Nucleus accumbens (tissue), 56 donors: ENCODE data around the gene NDUFB11.
A peak's percentile ranks its signal among the peaks of the same experiment; 100 is the strongest.

Experiments
- DNase-seq, 56 donors: peaks; one replicate each; lab custom pipeline; 2025; lab: John Stamatoyannopoulos, UW

The NDUFB11 gene

DNA sequence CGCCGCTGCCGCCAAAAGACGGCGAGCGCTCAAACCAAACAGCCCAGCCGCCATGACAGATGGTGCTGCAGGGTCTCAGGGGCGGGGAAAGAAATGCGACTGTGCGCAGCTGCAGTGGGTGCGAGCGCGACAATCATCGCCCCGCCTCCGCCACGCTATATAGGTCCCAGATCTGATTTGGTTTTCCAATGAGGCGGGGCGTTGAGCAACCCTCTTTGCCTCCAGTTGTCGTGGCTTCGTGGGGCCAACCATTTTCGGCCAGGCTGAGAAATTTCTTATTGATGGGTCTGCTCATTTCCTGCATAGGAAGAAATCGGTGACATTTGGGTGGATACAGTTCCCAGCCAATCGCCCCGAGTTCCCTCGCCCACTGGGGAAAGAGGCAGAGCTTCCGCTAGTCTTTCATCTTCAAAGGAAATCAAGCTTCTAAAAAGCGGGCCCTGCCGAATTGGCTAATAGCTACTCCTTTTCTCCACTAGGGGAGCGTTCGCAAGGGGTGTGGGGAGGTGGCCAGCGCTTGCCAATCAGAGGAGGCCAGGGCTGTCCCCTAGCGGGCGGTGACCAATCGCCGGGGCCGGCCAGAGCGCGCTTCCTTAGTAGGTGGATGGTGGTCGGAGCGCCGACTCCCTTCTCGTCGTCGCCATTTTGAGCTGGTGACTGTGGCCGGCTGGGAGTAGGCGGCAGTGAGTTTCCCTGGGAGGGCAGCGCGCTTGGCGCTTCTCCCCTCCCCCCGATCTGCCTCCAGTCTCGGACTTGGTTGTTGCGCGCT, at the start of gene NDUFB11, which contains the start of gene RBM10:
NDUFB11 (minus strand) TSS at position 77 of the 769 bp plus-strand sequence; CDS start at position 54, 23 bp downstream.
RBM10 (plus strand) TSS at position 596 of the 769 bp plus-strand sequence. CDS start 2,261 bp downstream, outside the sequence.
- peak; percentile 36 to 95 (median 84) for DNase-seq

DNA sequence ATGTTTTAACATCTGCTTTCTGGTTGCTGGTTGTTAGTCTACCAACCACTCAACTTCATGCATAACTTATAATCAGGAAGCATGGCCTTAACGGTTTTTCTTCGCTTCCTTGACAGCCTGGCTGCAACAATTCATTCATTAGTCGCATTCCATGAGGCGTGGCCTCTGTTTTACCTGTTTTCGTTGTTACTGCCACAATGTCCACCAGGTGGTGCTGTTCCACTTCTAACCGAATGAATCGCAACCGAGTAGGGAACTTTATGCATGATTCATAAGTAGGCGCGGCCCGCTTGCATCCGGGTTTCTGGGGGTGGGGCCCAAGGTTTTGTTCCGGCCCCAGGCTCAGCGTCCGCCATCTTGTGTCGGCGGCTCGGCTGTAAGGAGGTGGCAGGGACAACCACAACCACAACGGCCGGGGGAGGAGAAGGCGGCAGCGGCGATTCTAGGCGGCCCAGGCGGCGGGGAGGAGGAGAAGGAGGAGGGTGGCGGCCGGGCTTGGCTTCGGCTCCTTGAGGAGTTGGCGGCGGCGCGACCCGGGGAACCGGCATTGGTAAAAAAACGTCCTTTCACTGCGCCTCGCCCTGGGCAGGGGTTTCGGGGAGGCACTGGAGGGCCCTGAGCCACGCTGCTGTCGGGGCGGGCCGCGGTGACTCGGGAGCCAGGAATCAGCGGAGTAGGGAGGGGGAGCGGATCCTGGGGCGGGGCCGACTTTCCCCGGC, 49.1 kb upstream of the NDUFB11 start, which contains the start of gene UBA1:
UBA1 (plus strand) TSS at position 355 of the 719 bp plus-strand sequence. CDS start 4,974 bp downstream, outside the sequence.
- DNase-seq, result peak; percentile 27 to 99 (median 89)

DNA sequence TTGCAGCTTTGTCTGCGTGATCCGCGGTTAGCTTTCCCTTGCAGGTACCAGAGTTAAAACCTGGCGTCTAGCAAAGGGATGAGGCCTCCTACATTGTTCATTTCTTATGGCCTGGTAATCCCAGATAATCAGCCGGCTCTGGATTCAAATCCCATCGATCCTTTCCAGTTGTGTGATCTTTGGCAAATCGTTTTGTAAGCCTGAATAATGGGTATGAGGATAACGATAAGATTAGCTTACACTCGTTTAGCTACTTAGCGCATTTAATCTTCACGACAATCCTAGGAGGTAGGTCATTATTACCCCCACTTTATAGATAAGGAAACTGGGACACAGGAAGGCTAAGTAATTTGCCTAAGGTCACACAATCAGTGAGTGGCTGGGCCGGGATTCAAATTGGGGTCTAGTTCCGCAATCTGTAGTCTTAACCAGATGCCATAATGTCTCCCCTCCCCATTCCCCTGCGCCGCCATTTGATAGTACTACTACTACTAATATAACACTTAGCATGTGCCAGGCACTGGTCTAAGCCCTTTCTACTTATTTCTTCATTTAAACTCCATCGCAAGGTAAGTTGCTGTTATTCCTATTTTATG, 47.4 kb upstream of the NDUFB11 start:
- DNase-seq, result no peak

DNA sequence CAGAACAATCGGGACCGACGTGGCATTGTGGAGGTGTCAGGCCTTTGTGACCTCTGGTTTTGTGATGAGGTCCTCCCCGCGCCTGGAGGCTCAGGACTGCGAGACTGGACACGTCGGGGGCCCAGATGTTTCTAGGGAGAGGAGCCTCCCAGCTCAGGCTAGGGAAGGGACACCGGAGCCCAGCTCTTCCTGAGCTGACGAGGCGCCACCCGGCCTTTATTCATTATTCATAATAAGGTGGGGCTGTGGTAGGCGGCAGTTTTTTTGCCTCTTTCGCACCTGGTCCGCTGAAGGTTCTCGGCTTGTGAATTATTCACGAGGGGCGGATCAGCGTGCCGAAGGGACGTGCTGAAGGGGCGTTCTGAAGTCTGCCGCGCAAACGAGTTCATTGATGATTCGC, 46.8 kb upstream of the NDUFB11 start:
- DNase-seq, result peak in 8 of 56 donors; percentile 1 to 20 (median 4)

DNA sequence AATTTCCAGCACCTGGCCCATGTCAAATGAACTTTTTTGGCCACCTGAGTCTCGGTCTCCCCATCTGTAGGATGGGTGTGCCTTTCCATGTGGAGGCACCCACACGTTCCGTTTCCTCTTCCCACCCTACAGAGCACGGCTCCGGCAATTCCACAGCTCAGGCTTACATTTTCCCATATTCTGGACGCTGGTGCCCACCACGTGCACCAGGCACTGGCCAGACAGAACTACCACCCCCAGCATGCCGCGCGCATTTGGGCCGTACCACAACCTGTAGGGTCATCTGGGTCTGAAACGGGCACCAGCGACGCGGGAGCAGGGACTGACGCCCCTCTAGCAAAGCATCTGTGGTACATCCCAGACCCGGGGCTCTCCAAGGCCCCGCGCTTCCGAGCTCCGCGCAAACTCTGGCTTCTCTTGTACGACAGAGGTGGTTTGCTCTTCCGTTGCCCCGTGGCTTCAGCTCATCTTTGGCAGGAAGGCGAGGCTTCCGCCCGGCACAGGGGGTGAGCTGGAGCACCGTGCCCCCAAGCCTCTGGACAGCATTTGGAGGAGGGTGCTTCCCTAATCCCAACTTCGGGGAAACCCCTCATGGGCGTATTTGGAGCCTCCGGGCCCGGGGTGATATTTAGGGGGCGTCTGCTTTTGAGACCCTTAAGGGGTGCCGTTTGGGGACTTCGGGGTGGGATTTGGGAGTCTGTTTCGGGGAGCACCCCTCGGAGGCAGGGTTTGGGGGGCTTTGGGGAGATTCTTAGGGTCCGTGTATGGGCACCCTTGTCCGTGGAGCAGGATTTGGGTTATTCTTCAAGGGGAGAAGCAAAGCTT, 46.2 kb upstream of the NDUFB11 start:
- DNase-seq, result peak; percentile 5 to 92 (median 72)

DNA sequence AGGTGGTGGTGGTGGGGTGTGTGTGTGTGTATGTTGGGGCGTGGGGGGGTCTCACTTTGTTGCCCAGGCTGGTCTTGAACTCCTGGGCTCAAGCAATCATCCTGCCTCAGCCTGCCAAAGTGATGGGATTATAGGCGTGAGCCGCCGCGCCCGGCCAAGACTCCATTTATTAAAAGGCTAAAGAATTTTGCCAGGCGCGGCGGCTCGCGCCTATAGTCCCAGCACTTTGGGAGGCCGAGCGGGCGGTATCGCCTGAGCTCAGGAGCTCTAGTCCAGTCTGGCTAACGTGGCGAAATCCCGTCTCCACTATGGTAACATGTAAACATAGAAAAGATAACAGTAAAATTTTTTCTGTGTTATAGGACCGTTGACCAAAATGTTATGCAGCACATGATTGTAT, 45.4 kb upstream of the NDUFB11 start:
- DNase-seq, result no peak

DNA sequence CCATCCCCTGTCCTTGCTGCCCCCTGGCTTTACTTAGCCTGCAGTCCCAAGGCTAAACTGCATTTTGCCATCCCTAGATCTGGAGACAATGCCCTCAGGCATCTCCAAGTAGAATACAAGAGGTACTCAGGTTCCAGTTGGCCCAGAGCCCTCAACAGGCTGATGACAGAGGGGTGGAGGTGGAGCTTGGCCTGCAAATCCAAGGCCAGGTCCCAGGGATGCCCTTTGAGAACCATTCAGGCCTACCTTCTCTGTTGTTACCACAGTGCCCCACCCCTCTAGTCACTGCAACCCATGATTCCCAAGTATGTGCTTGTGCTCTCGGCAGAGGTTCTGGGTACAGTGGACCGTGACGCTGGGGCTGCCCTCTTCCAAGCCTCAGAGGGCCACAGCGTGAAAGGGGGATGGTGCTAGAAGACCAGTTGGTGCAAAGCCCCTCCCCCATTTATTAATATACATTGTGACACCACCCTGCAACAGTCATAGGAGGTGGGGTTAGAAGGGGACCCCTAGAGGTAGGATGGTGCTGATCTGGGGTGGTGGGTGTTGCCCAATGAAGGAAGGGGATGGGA, 42.7 kb upstream of the NDUFB11 start:
- no peak for DNase-seq

DNA sequence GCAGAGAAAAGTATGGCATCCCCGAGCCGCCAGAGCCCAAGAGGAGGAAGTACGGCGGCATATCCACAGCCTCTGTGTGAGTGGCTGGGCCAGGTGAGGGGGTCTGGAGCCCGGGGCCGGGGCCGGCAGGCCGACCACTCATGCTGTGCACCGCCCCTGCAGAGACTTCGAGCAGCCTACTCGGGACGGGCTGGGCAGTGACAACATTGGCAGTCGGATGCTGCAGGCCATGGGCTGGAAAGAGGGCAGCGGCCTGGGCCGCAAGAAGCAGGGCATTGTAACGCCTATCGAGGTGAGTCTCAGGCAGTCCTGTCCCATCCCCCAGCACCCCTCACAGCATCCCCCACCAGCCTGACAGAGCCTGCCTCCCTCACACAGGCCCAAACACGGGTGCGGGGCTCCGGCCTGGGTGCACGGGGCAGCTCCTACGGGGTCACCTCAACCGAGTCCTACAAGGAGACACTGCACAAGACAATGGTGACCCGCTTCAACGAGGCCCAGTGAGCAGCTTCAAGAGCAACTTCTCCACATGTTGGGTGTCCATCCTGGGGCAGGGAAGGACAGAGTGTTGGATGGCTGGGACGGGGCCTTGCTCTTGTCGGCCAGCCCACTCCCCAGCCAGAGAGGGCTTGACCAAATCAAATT, 41.7 kb upstream of the NDUFB11 start:
- no peak for DNase-seq

DNA sequence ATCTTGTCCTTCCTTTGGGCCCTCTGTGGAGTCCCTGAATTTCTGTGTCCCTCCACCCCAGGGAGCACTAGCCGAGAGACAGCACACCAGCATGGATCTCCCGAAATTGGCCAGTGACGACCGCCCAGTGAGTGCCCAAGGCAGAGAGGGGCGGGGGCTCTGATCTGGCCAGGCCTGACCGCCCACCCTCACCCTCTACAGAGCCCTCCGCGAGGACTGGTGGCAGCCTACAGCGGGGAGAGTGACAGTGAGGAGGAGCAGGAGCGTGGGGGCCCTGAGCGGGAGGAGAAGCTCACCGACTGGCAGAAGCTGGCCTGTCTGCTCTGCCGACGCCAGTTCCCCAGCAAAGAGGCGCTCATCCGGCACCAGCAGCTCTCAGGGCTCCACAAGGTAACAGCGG, 40.7 kb upstream of the NDUFB11 start:
- DNase-seq, result no peak

DNA sequence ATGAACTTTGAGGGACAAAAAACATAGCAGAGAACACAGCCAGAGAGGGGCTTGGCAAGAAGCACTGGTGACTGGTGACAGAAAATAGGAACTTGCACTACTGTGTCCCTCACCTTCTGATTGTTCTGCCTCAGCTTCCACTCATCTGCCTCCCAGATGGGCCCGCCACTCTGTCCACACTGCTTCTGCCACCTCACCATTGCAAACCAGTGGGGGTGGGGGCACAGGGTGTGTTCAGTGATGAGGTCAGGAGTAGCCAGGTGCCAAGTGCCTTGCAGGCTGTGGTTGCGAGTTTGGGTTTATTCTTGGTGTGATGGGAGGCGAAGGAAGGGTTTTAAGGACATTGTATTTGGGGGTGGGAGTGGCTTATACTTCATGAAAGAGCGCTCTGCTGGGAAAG, 40.0 kb upstream of the NDUFB11 start:
- no peak for DNase-seq

DNA sequence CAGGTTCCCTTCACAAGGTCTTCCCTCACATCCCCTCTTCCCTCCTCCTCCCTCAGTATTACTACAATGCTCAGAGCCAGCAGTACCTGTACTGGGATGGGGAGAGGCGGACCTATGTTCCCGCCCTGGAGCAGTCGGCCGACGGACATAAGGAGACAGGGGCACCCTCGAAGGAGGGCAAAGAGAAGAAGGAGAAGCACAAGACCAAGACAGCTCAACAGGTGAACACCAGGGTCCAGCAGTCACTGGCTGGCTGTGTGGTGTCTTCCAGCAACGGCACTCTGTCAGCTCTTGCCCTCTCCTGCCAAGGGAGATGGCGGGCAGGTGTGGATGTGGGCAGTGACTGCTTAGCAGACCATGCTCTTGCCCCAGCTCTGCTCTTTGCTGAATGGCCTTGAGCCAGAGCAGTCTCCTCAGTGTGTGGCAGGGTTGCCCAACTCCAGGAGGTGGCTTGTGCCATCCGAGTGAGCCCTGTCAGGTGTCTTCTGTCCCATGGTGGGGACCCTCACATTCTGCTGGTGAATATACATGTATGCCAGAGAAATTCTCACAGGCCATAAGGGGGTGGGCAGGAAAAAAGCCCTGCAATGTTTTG, 37.7 kb upstream of the NDUFB11 start:
- peak in 1 of 56 donors; percentile 3 for DNase-seq

DNA sequence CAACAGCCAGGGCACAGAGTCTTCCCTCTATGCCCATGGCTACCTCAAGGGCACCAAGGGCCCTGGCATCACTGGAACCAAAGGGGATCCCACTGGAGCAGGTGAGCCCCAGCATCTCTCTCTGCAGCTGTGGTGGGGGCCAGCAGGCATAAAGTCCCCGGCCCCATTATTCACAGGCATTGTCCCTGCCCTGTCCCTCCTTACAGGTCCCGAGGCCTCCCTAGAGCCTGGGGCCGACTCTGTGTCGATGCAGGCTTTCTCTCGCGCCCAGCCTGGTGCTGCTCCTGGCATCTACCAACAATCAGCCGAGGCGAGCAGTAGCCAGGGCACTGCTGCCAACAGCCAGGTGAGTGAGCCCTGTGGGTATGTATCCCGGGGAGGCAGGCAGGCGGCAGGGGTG, 36.8 kb upstream of the NDUFB11 start:
- no peak for DNase-seq

DNA sequence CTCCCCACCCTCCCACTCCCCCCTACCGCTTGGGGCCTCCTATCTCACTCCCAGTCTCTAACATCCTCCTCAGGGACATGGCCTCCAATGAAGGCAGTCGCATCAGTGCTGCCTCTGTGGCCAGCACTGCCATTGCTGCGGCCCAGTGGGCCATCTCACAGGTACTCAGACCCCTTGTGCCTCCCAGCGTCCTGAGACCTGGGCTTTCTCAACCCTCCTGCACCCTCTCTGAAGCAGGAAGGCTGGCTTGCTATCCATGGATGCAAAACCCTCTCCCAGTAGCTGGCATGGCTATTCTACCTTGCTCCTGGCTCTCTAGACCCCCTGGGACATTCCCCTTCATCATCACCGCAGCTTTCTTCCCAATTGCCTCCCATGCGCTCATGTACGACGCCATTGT, 35.8 kb upstream of the NDUFB11 start:
- DNase-seq, result no peak

DNA sequence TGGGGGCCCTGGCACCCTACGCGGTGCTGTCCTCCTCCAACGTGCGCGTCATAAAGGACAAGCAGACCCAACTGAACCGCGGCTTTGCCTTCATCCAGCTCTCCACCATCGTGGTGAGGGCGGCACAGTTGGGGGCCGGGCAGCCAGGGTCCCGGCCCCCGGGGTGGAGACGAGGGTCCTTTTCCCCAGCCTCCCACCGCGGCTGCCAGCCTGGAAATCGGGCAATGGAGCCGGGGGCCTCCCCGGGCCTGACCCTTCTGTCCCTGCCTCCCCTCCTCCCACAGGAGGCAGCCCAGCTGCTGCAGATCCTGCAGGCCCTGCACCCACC, 35.4 kb upstream of the NDUFB11 start:
- DNase-seq, result no peak

DNA sequence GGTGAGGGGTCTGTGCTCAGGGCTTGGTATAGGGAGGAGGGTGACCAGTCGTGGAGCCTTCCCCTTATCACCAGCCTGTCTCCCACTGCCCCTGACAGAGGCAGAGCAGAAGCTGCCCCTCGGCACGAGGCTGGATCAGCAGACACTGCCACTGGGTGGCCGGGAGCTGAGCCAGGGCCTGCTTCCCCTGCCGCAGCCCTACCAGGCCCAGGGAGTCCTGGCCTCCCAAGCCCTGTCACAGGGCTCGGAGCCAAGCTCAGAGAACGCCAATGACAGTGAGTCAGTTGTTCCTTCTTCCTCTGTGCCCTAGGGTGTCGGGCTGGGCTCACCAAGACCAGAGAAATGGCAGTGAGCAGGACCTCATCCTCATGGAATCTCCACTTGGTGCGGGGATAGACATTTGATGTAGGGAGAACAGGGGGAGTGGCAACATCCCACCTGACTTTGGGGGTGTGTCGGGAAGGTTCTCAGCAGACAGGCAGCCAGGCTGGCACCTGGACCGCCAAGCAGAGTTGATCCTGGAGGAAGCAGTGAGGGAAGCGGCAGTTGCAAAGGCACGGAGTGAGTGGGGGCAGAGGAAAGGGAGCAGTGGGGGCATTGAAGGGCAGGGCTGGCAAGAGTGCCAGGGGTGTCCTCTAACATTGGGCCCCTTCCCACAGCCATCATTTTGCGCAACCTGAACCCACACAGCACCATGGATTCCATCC, 34.9 kb upstream of the NDUFB11 start:
- peak in 46 of 56 donors; percentile 0 to 68 (median 30) for DNase-seq

DNA sequence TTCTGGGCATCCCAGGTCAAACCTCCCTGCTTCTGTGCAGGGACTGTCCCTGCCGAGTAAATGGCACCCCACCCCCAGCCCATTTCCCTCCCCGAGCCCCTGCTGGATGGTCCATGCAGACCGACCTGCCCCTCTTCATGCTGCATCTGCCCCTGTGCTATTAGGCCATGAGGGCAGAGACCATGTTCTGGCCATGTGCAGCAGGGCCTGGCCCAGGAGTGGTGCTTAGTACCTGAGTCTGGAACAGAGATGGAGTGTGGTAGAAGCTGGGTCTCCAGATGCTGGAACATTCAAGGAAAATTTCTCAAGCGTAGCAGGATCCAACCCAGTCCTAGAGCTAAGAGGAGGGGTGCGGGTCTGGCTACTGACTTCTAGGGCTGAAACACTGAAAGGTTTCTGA, 33.8 kb upstream of the NDUFB11 start:
- DNase-seq, result no peak

DNA sequence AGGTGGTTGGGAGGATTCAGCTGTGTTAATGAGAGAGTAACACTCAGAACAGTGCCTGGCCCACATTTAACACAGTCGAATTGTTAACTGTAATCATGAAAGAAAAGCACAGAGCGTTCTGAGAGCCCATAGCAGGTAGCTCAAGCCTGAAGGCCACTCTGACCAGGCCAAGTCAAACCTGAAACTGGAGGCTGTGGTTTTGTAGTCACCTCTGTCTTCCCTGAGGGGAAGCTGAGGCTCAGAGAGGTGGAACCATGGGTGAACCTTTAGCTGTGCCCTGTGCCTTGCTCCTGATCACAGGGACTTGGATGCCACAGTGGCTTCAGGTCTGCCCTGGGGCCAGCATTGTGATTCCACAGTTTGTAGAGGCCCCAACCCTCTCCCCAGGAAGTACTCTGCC, 32.6 kb upstream of the NDUFB11 start:
- DNase-seq, result no peak

DNA sequence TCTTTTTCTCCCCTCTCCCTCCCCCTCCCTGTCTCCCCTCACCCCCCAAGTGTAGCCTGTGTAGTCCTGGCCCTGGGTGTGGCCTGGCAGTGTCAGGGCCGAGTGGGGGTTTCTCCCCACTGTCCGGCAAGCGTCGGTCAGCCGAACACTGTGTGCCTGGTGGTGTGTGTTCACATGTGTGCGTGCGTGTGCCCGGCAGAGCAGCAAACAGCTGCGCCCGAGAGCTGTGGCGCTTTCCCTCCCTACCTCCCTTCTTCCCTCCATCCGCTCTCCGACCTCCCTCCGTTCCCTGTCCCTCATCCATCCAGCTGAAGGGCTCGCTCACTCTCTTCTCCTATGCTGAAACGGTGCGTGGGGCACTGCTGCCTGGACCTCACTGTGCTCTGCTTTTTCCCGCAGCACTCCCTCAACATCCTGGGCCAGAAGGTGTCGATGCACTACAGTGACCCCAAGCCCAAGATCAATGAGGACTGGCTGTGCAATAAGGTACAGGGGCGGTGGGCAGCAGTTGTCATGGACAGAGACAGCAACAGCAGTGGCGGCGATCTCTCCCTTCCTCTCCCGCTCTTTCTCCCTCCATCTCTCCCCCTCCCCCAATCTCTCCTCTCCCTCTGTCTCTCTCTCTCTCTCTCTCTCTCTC, 31.7 kb upstream of the NDUFB11 start:
- no peak for DNase-seq
